ENCODE data around the gene IER2.

DNA sequence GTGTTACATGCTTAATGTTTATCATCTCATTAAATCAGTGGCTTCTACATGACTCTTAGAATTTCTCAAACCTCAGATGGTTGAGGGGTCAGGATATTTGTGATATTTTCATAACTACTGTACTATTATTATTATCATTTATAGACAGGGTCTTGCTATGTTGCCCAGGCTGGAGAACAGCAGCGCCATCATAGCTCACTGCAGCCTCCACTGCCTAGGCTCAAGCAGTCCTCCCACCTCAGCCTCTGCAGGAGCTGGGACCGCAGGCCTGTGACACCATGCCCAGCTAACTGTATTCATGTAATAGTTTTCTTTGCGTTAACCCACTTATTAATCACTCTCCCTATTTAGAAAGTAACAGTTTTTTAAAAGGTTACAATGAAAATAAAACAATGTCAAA, 9.5 kb downstream of the IER2 start:
- TF ChIP-seq, protein P1, sequence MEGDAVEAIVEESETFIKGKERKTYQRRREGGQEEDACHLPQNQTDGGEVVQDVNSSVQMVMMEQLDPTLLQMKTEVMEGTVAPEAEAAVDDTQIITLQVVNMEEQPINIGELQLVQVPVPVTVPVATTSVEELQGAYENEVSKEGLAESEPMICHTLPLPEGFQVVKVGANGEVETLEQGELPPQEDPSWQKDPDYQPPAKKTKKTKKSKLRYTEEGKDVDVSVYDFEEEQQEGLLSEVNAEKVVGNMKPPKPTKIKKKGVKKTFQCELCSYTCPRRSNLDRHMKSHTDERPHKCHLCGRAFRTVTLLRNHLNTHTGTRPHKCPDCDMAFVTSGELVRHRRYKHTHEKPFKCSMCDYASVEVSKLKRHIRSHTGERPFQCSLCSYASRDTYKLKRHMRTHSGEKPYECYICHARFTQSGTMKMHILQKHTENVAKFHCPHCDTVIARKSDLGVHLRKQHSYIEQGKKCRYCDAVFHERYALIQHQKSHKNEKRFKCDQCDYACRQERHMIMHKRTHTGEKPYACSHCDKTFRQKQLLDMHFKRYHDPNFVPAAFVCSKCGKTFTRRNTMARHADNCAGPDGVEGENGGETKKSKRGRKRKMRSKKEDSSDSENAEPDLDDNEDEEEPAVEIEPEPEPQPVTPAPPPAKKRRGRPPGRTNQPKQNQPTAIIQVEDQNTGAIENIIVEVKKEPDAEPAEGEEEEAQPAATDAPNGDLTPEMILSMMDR (conservative IDR thresholded peaks at IDR 0.05 in 1 of 2, IDR thresholded peaks at IDR 0.05 in 1 of 2; ENCODE audit: low read depth in 1 of 2, low read length in 2 of 2), result no peak
- no peak for TF ChIP-seq EZH2 (IDR thresholded peaks at IDR 0.05; ENCODE audit: low read length, missing control alignments)

All from fibroblast of lung (primary cell).